Mesendoderm (in vitro differentiated cells): ENCODE results near the gene SHROOM3.
A peak's percentile ranks its signal among the peaks of the same experiment; 100 is the strongest.

Experiments
- DNase-seq: peaks from one replicate; pipeline ENCODE4 v3.0.0; 2013
- H2AK5ac ChIP-seq: 2 replicates; pipeline ENCODE4 v1.6.1; 2013; ENCODE audit warnings: low read length, inconsistent platforms
- H2BK120ac ChIP-seq: 2 replicates; pipeline ENCODE4 v1.6.1; 2013; ENCODE audit warnings: low read depth, mild to moderate bottlenecking, low read length, moderate library complexity, mixed read lengths
- H2BK15ac ChIP-seq: replicated peaks from 2 replicates; pipeline ENCODE4 v1.6.1; 2013; ENCODE audit warnings: low read depth, mild to moderate bottlenecking, moderate library complexity
- H2BK5ac ChIP-seq: 2 replicates; pipeline ENCODE4 v1.6.1; 2013; ENCODE audit warnings: low read length, inconsistent platforms
- H3K18ac ChIP-seq: 2 replicates; pipeline ENCODE4 v1.6.1; 2013; ENCODE audit warnings: mild to moderate bottlenecking, low read length, mixed read lengths
- H3K23ac ChIP-seq: one replicate; pipeline ENCODE4 v1.6.1; 2013; ENCODE audit warnings: low read length
- H3K27ac ChIP-seq: 2 replicates; pipeline ENCODE4 v1.5.1; 2013; ENCODE audit warnings: low read depth, mild to moderate bottlenecking, inconsistent platforms, low read length, moderate library complexity
- H3K27me3 ChIP-seq: 2 replicates; pipeline ENCODE4 v1.6.1; 2013; ENCODE audit warnings: low read length, control low read depth, mild to moderate bottlenecking, inconsistent platforms; ENCODE audit not compliant: insufficient read depth, poor library complexity
- H3K36me3 ChIP-seq: 2 replicates; pipeline ENCODE4 v1.6.1; 2013; ENCODE audit warnings: low read length, inconsistent platforms; ENCODE audit not compliant: control insufficient read depth, insufficient read depth
- H3K4ac ChIP-seq: one replicate; pipeline ENCODE4 v1.6.1; 2013; ENCODE audit warnings: low read depth, mild to moderate bottlenecking, low read length, moderate library complexity
- H3K4me1 ChIP-seq: 2 replicates; pipeline ENCODE4 v1.6.1; 2013; ENCODE audit warnings: low read depth, low read length, inconsistent platforms; ENCODE audit not compliant: control insufficient read depth
- H3K4me2 ChIP-seq: 2 replicates; pipeline ENCODE4 v1.6.1; 2013; ENCODE audit warnings: low read length
- H3K4me3 ChIP-seq: 2 replicates; pipeline ENCODE4 v1.5.1; 2013; ENCODE audit warnings: mild to moderate bottlenecking, low read length
- H3K56ac ChIP-seq: one replicate; pipeline ENCODE4 v1.6.1; 2013; ENCODE audit warnings: low read length
- H3K79me1 ChIP-seq: 2 replicates; pipeline ENCODE4 v1.6.1; 2013; ENCODE audit warnings: low read length, inconsistent platforms
- H3K79me2 ChIP-seq: 2 replicates; pipeline ENCODE4 v1.6.1; 2013; ENCODE audit warnings: mild to moderate bottlenecking, low read length; ENCODE audit not compliant: control insufficient read depth, insufficient read depth
- H3K9ac ChIP-seq: 2 replicates; pipeline ENCODE4 v1.6.1; 2013; ENCODE audit warnings: low read length, inconsistent platforms
- H4K5ac ChIP-seq: one replicate; pipeline ENCODE4 v1.6.1; 2013; ENCODE audit warnings: low read length
- H4K8ac ChIP-seq: one replicate; pipeline ENCODE4 v1.6.1; 2013; ENCODE audit warnings: low read depth, mild to moderate bottlenecking, control low read depth, low read length, moderate library complexity
- WGBS: extraction: QIAGEN DNeasy Blood & Tissue Kit; methylation state at CpG from one replicate; pipeline ENCODE4 v1.1.7; 2013; ENCODE audit warnings: low lambda C conversion rate, missing lambda C conversion rate; ENCODE audit not compliant: insufficient coverage; ENCODE audit errors: extremely low coverage; 5-methylcytosine and 5-hydroxymethylcytosine counted together

SHROOM3 gene

GRCh38 chr4:76697129-76697803 is 262.2 kb downstream of the SHROOM3 start:
- H3K4me1 ChIP-seq = peaks cover 11% of the 10 kb centered on the region
- H3K4me2 ChIP-seq = no peak overlapping the region
- H2BK15ac ChIP-seq = no peak overlapping the region
- H3K27ac ChIP-seq = no peak overlapping the region
- H2BK5ac ChIP-seq = no peak overlapping the region
- H2BK120ac ChIP-seq = no peak overlapping the region
- H3K9ac ChIP-seq = no peak overlapping the region
- H2AK5ac ChIP-seq = no peak overlapping the region
- H3K18ac ChIP-seq = no peak overlapping the region
- peaks cover 26% of the 10 kb centered on the region for H3K79me2 ChIP-seq
- no peak overlapping the region for H3K4me3 ChIP-seq
- H3K79me1 ChIP-seq = peaks cover 10% of the 10 kb centered on the region
- no peak overlapping the region for H3K56ac ChIP-seq
- H3K27me3 ChIP-seq = no peaks in the 10 kb centered on the region
- H3K4ac ChIP-seq = no peak overlapping the region
- peak overlapping the region; percentile 65 for H4K8ac ChIP-seq
- DNase-seq = peak; percentile 64
- H3K23ac ChIP-seq = no peak overlapping the region
- H3K36me3 ChIP-seq = no peaks in the 10 kb centered on the region
- no peak overlapping the region for H4K5ac ChIP-seq
- WGBS = no CpG with 5 or more reads among the region's 3 CpGs

GRCh38 chr4:76698141-76698540 is 263.1 kb downstream of the SHROOM3 start:
- Histone ChIP-seq H3K23ac (no peak overlapping the region), H3K18ac (no peak overlapping the region), H3K4ac (no peak overlapping the region), H3K79me2 (peaks cover 23% of the 10 kb centered on the region), H3K79me1 (peaks cover 10% of the 10 kb centered on the region), H4K5ac (no peak overlapping the region), H3K9ac (no peak overlapping the region), H2AK5ac (no peak overlapping the region), H3K27me3 (no peaks in the 10 kb centered on the region), H3K4me3 (no peak overlapping the region), H2BK120ac (no peak overlapping the region), H3K56ac (no peak overlapping the region), H3K27ac (no peak overlapping the region), H3K4me2 (no peak overlapping the region), H2BK15ac (no peak overlapping the region), H2BK5ac (no peak overlapping the region), H3K4me1 (peaks cover 16% of the 10 kb centered on the region), H3K36me3 (no peaks in the 10 kb centered on the region), H4K8ac (no peak overlapping the region)
- no CpG with 5 or more reads among the region's 1 CpG for WGBS
- DNase-seq = no peak

GRCh38 chr4:76699751-76700310 is 264.8 kb downstream of the SHROOM3 start:
- Histone ChIP-seq H3K4me2 (no peak overlapping the region), H3K27me3 (no peaks in the 10 kb centered on the region), H3K56ac (no peak overlapping the region), H3K23ac (no peak overlapping the region), H3K18ac (no peak overlapping the region), H3K79me2 (peaks cover 24% of the 10 kb centered on the region), H2BK5ac (no peak overlapping the region), H3K4ac (no peak overlapping the region), H4K5ac (no peak overlapping the region), H3K4me1 (peaks cover 21% of the 10 kb centered on the region), H3K79me1 (peaks cover 10% of the 10 kb centered on the region), H2BK15ac (no peak overlapping the region), H3K27ac (no peak overlapping the region), H4K8ac (no peak overlapping the region), H3K4me3 (no peak overlapping the region), H3K36me3 (no peaks in the 10 kb centered on the region), H2AK5ac (no peak overlapping the region), H3K9ac (no peak overlapping the region), H2BK120ac (no peak overlapping the region)
- no CpG with 5 or more reads among the region's 4 CpGs for WGBS
- DNase-seq = no peak

- H2BK15ac ChIP-seq = no peak overlapping the region
- H3K18ac ChIP-seq = peak overlapping the region; percentile 56
- H3K23ac ChIP-seq = no peak overlapping the region
- H3K4me1 ChIP-seq = peaks cover 11% of the 10 kb centered on the region
- no CpG with 5 or more reads among the region's 4 CpGs for WGBS
- no peak overlapping the region for H3K4me3 ChIP-seq
- no peak overlapping the region for H3K4ac ChIP-seq
- H3K27me3 ChIP-seq = no peaks in the 10 kb centered on the region
- DNase-seq = no peak
- H3K79me1 ChIP-seq = peaks cover 13% of the 10 kb centered on the region
- no peak overlapping the region for H4K5ac ChIP-seq
- no peak overlapping the region for H2BK5ac ChIP-seq
- H2BK120ac ChIP-seq = no peak overlapping the region
- H4K8ac ChIP-seq = no peak overlapping the region
- peaks cover 22% of the 10 kb centered on the region for H3K79me2 ChIP-seq
- no peak overlapping the region for H3K56ac ChIP-seq
- H3K4me2 ChIP-seq = no peak overlapping the region
- no peak overlapping the region for H3K27ac ChIP-seq
- no peak overlapping the region for H2AK5ac ChIP-seq
- no peak overlapping the region for H3K9ac ChIP-seq
- H3K36me3 ChIP-seq = no peaks in the 10 kb centered on the region
These were observed 267.6 kb downstream of the SHROOM3 start for GRCh38 chr4:76702440-76703122.

- Histone ChIP-seq H3K4ac (no peak overlapping the region), H2BK5ac (no peak overlapping the region), H4K8ac (no peak overlapping the region), H3K23ac (no peak overlapping the region), H3K4me3 (no peak overlapping the region), H3K56ac (no peak overlapping the region), H3K18ac (peak overlapping the region; percentile 56), H4K5ac (no peak overlapping the region), H3K4me1 (peaks cover 13% of the 10 kb centered on the region), H3K4me2 (no peak overlapping the region), H3K9ac (no peak overlapping the region), H3K79me2 (peaks cover 22% of the 10 kb centered on the region), H2AK5ac (no peak overlapping the region), H2BK120ac (no peak overlapping the region), H2BK15ac (no peak overlapping the region), H3K27ac (peak overlapping the region; percentile 41), H3K27me3 (no peaks in the 10 kb centered on the region), H3K79me1 (peaks cover 15% of the 10 kb centered on the region), H3K36me3 (no peaks in the 10 kb centered on the region)
- peak; percentile 84 for DNase-seq
- WGBS = no CpG with 5 or more reads among the region's 1 CpG
These were observed 268.1 kb downstream of the SHROOM3 start for GRCh38 chr4:76703123-76703490.
